HCT116 (cell line): Measurements from ENCODE around the gene NXPE4. TPM values are rescaled to one million over a fixed set of nuclear protein-coding genes. Genes with fewer than 3 reads are reported as not detected.

Experiments used
- ATAC-seq: fragments of 200-7000 bp; cut with Tn5 transposase; 2 replicates; pipeline ENCODE4 v1.9.1; 2020; ENCODE audit warnings: mild to moderate bottlenecking, moderate library complexity
- BruUV-seq: library from RNA; stranded (reverse); fragments of 400-500 nt; replicated peaks from 2 replicates; lab custom pipeline; 2021; lab: Mats Ljungman, UMichigan
- CTCF ChIA-PET: fragments of 300-600 bp; sonication (Branson Sonifier 250); formaldehyde crosslinking; loops from one replicate; lab custom pipeline; 2021; ENCODE audit warnings: antibody characterized with exemption; lab: Charles Lee
- POLR2A ChIA-PET: fragments of 300-600, 350-600 bp; sonication (Branson Sonifier 250); formaldehyde crosslinking; loops from one replicate; lab custom pipeline; 2021; ENCODE audit warnings: antibody characterized with exemption; lab: Charles Lee
- RAD21 ChIA-PET, 2 experiments: fragments of 300-600 bp; sonication (Branson Sonifier 250); formaldehyde crosslinking; loops; one replicate each; lab custom pipeline; 2023; ENCODE audit warnings: low total read pairs in 2 of 2; ENCODE audit not compliant: uncharacterized antibody in 2 of 2, unreplicated experiment in 2 of 2, low non-redundant PET in 1 of 2; lab: Charles Lee
- DNase-seq: peaks from one replicate; pipeline ENCODE4 v3.0.0-alpha.2; 2010; ENCODE audit warnings: low read depth, low spot score
- H2AFZ ChIP-seq: fragments of 200-600 bp; shearing (Covaris generic), sonication (generic); 2 replicates; pipeline ENCODE4 v1.6.1; 2017; ENCODE audit warnings: low read depth, mixed run types, mixed read lengths, antibody characterized with exemption, low read length; ENCODE audit not compliant: poor library complexity, severe bottlenecking
- H3K27ac ChIP-seq: 2 replicates; pipeline ENCODE4 v1.5.1; 2012; ENCODE audit warnings: low read depth, low read length
- H3K27me3 ChIP-seq: fragments of 200-600 bp; sonication (generic); 2 replicates; pipeline ENCODE4 v1.6.1; 2016; ENCODE audit warnings: mixed run types, low read length, mixed read lengths; ENCODE audit not compliant: insufficient read depth
- H3K36me3 ChIP-seq, 2 experiments: fragments of 200-500 bp in 1 of 2; fragments of 200-600 bp in 1 of 2; sonication (Bioruptor generic) in 1 of 2; sonication (generic) in 1 of 2; 2 replicates each; pipeline versions ENCODE4 v1.5.1 to v1.6.1; 2014 to 2016; ENCODE audit warnings: low read length in 2 of 2, inconsistent platforms in 1 of 2, mixed read lengths in 1 of 2, mixed run types in 1 of 2; ENCODE audit not compliant: insufficient read depth in 2 of 2, control insufficient read depth in 1 of 2
- H3K4me1 ChIP-seq, 2 experiments: fragments of 200-600 bp in 1 of 2; sonication (generic) in 1 of 2; 2 replicates each; pipeline versions ENCODE4 v1.5.1 to v1.6.1; 2012 to 2017; ENCODE audit warnings: low read length in 2 of 2, inconsistent platforms in 1 of 2, mild to moderate bottlenecking in 1 of 2, mixed read lengths in 1 of 2, mixed run types in 1 of 2, moderate library complexity in 1 of 2; ENCODE audit not compliant: insufficient read depth in 2 of 2, control insufficient read depth in 1 of 2
- H3K4me2 ChIP-seq: fragments of 200-600 bp; sonication (generic); 2 replicates; pipeline ENCODE4 v1.6.1; 2017; ENCODE audit warnings: mixed run types, low read length, mixed read lengths
- H3K4me3 ChIP-seq, 2 experiments: fragments of 200-600 bp in 1 of 2; sonication (generic) in 1 of 2; replicated peaks in 1 of 2; 2 replicates each; pipeline ENCODE4 v1.5.1; 2011 to 2016; ENCODE audit warnings: low read length in 2 of 2, control low read depth in 1 of 2, low read depth in 1 of 2, mild to moderate bottlenecking in 1 of 2, mixed read lengths in 1 of 2, mixed run types in 1 of 2
- H3K79me2 ChIP-seq: fragments of 200-600 bp; sonication (generic); 2 replicates; pipeline ENCODE4 v1.6.1; 2017; ENCODE audit warnings: mild to moderate bottlenecking, mixed run types, low read length, moderate library complexity, mixed read lengths; ENCODE audit not compliant: insufficient read depth
- H3K9ac ChIP-seq: fragments of 200-600 bp; sonication (generic); 2 replicates; pipeline ENCODE4 v1.6.1; 2016; ENCODE audit warnings: low read length, mixed read lengths
- H3K9me2 ChIP-seq: fragments of 200-600 bp; sonication (generic), shearing (Covaris generic); 2 replicates; pipeline ENCODE4 v1.6.1; 2017; ENCODE audit warnings: mixed run types, mild to moderate bottlenecking, moderate library complexity; ENCODE audit not compliant: insufficient read depth
- H3K9me3 ChIP-seq, 2 experiments: fragments of 200-500 bp in 1 of 2; fragments of 200-600 bp in 1 of 2; sonication (Bioruptor generic) in 1 of 2; sonication (generic) in 1 of 2; 2 replicates each; pipeline ENCODE4 v1.6.1; 2014 to 2017; ENCODE audit warnings: low read length in 2 of 2, mixed read lengths in 2 of 2, inconsistent platforms in 1 of 2, low read depth in 1 of 2, mild to moderate bottlenecking in 1 of 2, mixed run types in 1 of 2, moderate library complexity in 1 of 2; ENCODE audit not compliant: control insufficient read depth in 1 of 2, insufficient read depth in 1 of 2
- H4K20me1 ChIP-seq: fragments of 200-600 bp; sonication (generic), shearing (Covaris generic); 2 replicates; pipeline ENCODE4 v1.6.1; 2017; ENCODE audit warnings: mixed run types, mild to moderate bottlenecking, moderate library complexity; ENCODE audit not compliant: insufficient read depth
- CEBPB ChIP-seq: IDR thresholded peaks from 2 replicates; pipeline ENCODE4 v1.6.1; 2012; ENCODE audit warnings: low read depth
- ELF1 ChIP-seq: IDR thresholded peaks from 2 replicates; pipeline ENCODE4 v1.6.1; 2012; ENCODE audit warnings: low read depth, borderline replicate concordance
- EZH2 ChIP-seq: fragments of 200-600 bp; sonication (generic); IDR thresholded peaks from 2 replicates; pipeline ENCODE4 v1.6.1; 2017; ENCODE audit warnings: antibody characterized with exemption, mixed run types
- FOSL1 ChIP-seq: IDR thresholded peaks from 2 replicates; pipeline ENCODE4 v1.6.1; 2012; ENCODE audit warnings: low read depth
- POLR2AphosphoS5 ChIP-seq: IDR thresholded peaks from 2 replicates; pipeline ENCODE4 v1.6.1; 2011; ENCODE audit warnings: mild to moderate bottlenecking, low read depth, low read length, moderate library complexity
- SIN3A ChIP-seq: IDR thresholded peaks from 2 replicates; pipeline ENCODE4 v1.6.1; 2012; ENCODE audit warnings: low read depth
- SRF ChIP-seq: IDR thresholded peaks from 2 replicates; pipeline ENCODE4 v1.6.1; 2012; ENCODE audit warnings: low read depth
- TCF7L2 ChIP-seq: IDR thresholded peaks from 2 replicates; pipeline ENCODE4 v1.7.0; 2011; ENCODE audit warnings: borderline replicate concordance, inconsistent platforms; ENCODE audit not compliant: insufficient read depth, insufficient read length; ENCODE audit errors: extremely low read depth
- YY1 ChIP-seq: IDR thresholded peaks from 2 replicates; pipeline ENCODE4 v1.6.1; 2011; ENCODE audit warnings: low read length, low read depth, moderate library complexity, mild to moderate bottlenecking; ENCODE audit not compliant: insufficient replicate concordance; ENCODE audit errors: extremely low read depth
- ZNF274 ChIP-seq: fragments of 200-500 bp; sonication (Bioruptor generic); IDR thresholded peaks from 2 replicates; pipeline ENCODE4 v1.6.1; 2014; ENCODE audit warnings: mild to moderate bottlenecking, low read depth, low read length, inconsistent platforms
- intact Hi-C: fragments of 100-400 bp; cut with micrococcal nuclease; formaldehyde crosslinking; loops from 2 replicates; pipeline ENCODE4 v1.10.0; 2022
- total RNA-seq: library from RNA; stranded (reverse); gene quantifications from one replicate; pipeline ENCODE4 v1.2.1, GENCODE V29; 2021; ENCODE audit not compliant: unreplicated experiment
- TF ChIP-seq, protein P1 (sequence below): IDR thresholded peaks from 2 replicates; pipeline ENCODE4 v1.6.1; 2011; ENCODE audit warnings: mild to moderate bottlenecking, low read length, moderate library complexity; ENCODE audit not compliant: insufficient replicate concordance; ENCODE audit errors: extremely low read depth
- TF ChIP-seq, protein P2 (sequence below), 3 experiments: fragments of 200-600 bp in 1 of 3; sonication (generic) in 1 of 3; IDR thresholded peaks in 2 of 3; conservative IDR thresholded peaks in 1 of 3; 2 replicates each; pipeline ENCODE4 v1.5.1; 2012 to 2017; ENCODE audit warnings: low read depth in 2 of 3, low read length in 2 of 3, antibody characterized with exemption in 1 of 3, borderline replicate concordance in 1 of 3, control low read depth in 1 of 3, mild to moderate bottlenecking in 1 of 3, mixed read lengths in 1 of 3, mixed run types in 1 of 3, moderate library complexity in 1 of 3; ENCODE audit not compliant: insufficient read depth in 1 of 3
- TF ChIP-seq, protein P3 (sequence below): IDR thresholded peaks from 2 replicates; pipeline ENCODE4 v1.6.1; 2012

The NXPE4 gene
- total RNA-seq, 1 experiment from 2014 or later, result not detected

DNA sequence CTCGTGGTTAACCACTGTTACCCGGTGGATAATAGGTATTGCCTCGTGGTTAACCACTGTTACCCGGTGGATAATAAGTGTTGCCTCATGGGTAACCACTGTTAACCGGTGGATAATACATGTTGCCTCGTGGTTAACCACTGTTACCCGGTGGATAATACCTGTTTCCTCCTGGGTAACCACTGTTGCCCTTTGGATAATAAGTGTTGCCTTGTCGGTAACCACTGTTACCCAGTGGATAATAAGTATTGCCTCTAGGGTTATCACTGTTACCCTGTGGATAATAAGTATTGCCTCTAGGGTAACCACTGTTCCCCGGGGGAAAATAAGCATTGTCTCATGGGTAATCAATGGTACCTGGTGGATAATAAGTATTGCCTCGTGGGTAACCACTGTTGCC, 15.0 kb upstream of the NXPE4 start:
- TF ChIP-seq TCF7L2, result no peak
- TF ChIP-seq, protein P1, sequence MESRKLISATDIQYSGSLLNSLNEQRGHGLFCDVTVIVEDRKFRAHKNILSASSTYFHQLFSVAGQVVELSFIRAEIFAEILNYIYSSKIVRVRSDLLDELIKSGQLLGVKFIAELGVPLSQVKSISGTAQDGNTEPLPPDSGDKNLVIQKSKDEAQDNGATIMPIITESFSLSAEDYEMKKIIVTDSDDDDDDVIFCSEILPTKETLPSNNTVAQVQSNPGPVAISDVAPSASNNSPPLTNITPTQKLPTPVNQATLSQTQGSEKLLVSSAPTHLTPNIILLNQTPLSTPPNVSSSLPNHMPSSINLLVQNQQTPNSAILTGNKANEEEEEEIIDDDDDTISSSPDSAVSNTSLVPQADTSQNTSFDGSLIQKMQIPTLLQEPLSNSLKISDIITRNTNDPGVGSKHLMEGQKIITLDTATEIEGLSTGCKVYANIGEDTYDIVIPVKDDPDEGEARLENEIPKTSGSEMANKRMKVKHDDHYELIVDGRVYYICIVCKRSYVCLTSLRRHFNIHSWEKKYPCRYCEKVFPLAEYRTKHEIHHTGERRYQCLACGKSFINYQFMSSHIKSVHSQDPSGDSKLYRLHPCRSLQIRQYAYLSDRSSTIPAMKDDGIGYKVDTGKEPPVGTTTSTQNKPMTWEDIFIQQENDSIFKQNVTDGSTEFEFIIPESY, result no peak
- TF ChIP-seq SRF, result no peak
- TF ChIP-seq POLR2AphosphoS5, result no peak
- no peak for TF ChIP-seq ZNF274
- TF ChIP-seq, protein P2, sequence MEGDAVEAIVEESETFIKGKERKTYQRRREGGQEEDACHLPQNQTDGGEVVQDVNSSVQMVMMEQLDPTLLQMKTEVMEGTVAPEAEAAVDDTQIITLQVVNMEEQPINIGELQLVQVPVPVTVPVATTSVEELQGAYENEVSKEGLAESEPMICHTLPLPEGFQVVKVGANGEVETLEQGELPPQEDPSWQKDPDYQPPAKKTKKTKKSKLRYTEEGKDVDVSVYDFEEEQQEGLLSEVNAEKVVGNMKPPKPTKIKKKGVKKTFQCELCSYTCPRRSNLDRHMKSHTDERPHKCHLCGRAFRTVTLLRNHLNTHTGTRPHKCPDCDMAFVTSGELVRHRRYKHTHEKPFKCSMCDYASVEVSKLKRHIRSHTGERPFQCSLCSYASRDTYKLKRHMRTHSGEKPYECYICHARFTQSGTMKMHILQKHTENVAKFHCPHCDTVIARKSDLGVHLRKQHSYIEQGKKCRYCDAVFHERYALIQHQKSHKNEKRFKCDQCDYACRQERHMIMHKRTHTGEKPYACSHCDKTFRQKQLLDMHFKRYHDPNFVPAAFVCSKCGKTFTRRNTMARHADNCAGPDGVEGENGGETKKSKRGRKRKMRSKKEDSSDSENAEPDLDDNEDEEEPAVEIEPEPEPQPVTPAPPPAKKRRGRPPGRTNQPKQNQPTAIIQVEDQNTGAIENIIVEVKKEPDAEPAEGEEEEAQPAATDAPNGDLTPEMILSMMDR (IDR thresholded peaks at IDR 0.05 in 2 of 3, conservative IDR thresholded peaks at IDR 0.05 in 1 of 3; ENCODE audit: borderline replicate concordance in 1 of 3, insufficient read depth in 1 of 3, low read depth in 2 of 3, low read length in 2 of 3), result no peak
- TF ChIP-seq YY1, result no peak
- no peak for TF ChIP-seq FOSL1
- no peak for TF ChIP-seq ELF1
- TF ChIP-seq, protein P3, sequence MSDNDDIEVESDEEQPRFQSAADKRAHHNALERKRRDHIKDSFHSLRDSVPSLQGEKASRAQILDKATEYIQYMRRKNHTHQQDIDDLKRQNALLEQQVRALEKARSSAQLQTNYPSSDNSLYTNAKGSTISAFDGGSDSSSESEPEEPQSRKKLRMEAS, result no peak
- no peak for TF ChIP-seq CEBPB
- no peak for TF ChIP-seq EZH2
- TF ChIP-seq SIN3A, result no peak
- Histone ChIP-seq H3K36me3 (no peaks in the 10 kb centered on the region), H3K9me3 (peaks cover 0 to 2% of the 10 kb centered on the region in 2 experiments; a peak in 2 of 4 replicates), H3K9me2 (no peaks in the 10 kb centered on the region), H3K27me3 (no peaks in the 10 kb centered on the region), H2AFZ (no peak overlapping the region), H3K4me1 (no peaks in the 10 kb centered on the region), H4K20me1 (no peaks in the 10 kb centered on the region), H3K79me2 (no peaks in the 10 kb centered on the region), H3K27ac (no peak overlapping the region), H3K4me3 (no peak overlapping the region), H3K4me2 (no peak overlapping the region), H3K9ac (no peak overlapping the region)
- CTCF ChIA-PET, result no interaction called here
- POLR2A ChIA-PET, result no interaction called here
- intact Hi-C loops, result no loop called here
- ATAC-seq (no peak), DNase-seq (no peak)
- RAD21 ChIA-PET, result no interaction called here
- no TSS peak for BruUV-seq
